H9 (cell line): ENCODE data around the gene CABP7. TPM values are rescaled to one million over a fixed set of nuclear protein-coding genes. Genes with fewer than 3 reads are reported as not detected.

Experiments used
- DNase-seq: peaks from one replicate; pipeline ENCODE4 v3.0.0-alpha.2; 2017
- H2AFZ ChIP-seq: one replicate; pipeline ENCODE4 v1.6.1; 2013; ENCODE audit warnings: mild to moderate bottlenecking, low read length, control low read depth, moderate library complexity
- H2AK5ac ChIP-seq: 2 replicates; pipeline ENCODE4 v1.6.1; 2013; ENCODE audit warnings: low read length, control low read depth, mixed read lengths; ENCODE audit not compliant: insufficient read length
- H2BK120ac ChIP-seq: one replicate; pipeline ENCODE4 v1.6.1; 2013; ENCODE audit warnings: low read depth, mild to moderate bottlenecking, low read length, control low read depth, inconsistent platforms; ENCODE audit not compliant: poor library complexity, severe bottlenecking
- H2BK12ac ChIP-seq: 2 replicates; pipeline ENCODE4 v1.6.1; 2013; ENCODE audit warnings: low read length, control low read depth, mixed read lengths, low read depth; ENCODE audit not compliant: insufficient read length
- H2BK15ac ChIP-seq: 2 replicates; pipeline ENCODE4 v1.6.1; 2013; ENCODE audit warnings: low read depth, low read length, control low read depth
- H2BK20ac ChIP-seq: one replicate; pipeline ENCODE4 v1.6.1; 2013; ENCODE audit warnings: low read depth, mild to moderate bottlenecking, low read length, control low read depth, inconsistent platforms; ENCODE audit not compliant: poor library complexity, severe bottlenecking
- H2BK5ac ChIP-seq: 2 replicates; pipeline ENCODE4 v1.6.1; 2013; ENCODE audit warnings: low read length, control low read depth, mixed read lengths; ENCODE audit not compliant: insufficient read length
- H3K14ac ChIP-seq: 2 replicates; pipeline ENCODE4 v1.6.1; 2013; ENCODE audit warnings: low read length, control low read depth; ENCODE audit not compliant: insufficient read depth
- H3K18ac ChIP-seq: 2 replicates; pipeline ENCODE4 v1.6.1; 2013; ENCODE audit warnings: low read depth, mild to moderate bottlenecking, mixed read lengths, low read length, control low read depth; ENCODE audit not compliant: insufficient read length
- H3K23ac ChIP-seq: 2 replicates; pipeline ENCODE4 v1.6.1; 2013; ENCODE audit warnings: low read length, control low read depth, mixed read lengths, low read depth; ENCODE audit not compliant: insufficient read length
- H3K23me2 ChIP-seq: 2 replicates; pipeline ENCODE4 v1.6.1; 2013; ENCODE audit warnings: low read depth, mild to moderate bottlenecking, mixed read lengths, low read length, control low read depth; ENCODE audit not compliant: insufficient read length, poor library complexity, severe bottlenecking
- H3K27ac ChIP-seq: 2 replicates; pipeline ENCODE4 v1.5.1; 2013; ENCODE audit warnings: low read length, control low read depth, mixed read lengths, low read depth; ENCODE audit not compliant: insufficient read length
- H3K27me3 ChIP-seq: 2 replicates; pipeline ENCODE4 v1.6.1; 2013; ENCODE audit warnings: low read length, control low read depth, inconsistent platforms; ENCODE audit not compliant: insufficient read depth
- H3K4ac ChIP-seq: 2 replicates; pipeline ENCODE4 v1.6.1; 2013; ENCODE audit warnings: low read depth, mild to moderate bottlenecking, control low read depth, inconsistent platforms, low read length, moderate library complexity
- H3K4me1 ChIP-seq: 2 replicates; pipeline ENCODE4 v1.6.1; 2013; ENCODE audit warnings: low read length, control low read depth, inconsistent platforms; ENCODE audit not compliant: insufficient read depth
- H3K4me2 ChIP-seq: 2 replicates; pipeline ENCODE4 v1.6.1; 2013; ENCODE audit warnings: low read length, control low read depth, mixed read lengths; ENCODE audit not compliant: insufficient read length, insufficient read depth
- H3K56ac ChIP-seq: 2 replicates; pipeline ENCODE4 v1.6.1; 2013; ENCODE audit warnings: low read depth, mild to moderate bottlenecking, mixed read lengths, low read length, control low read depth; ENCODE audit not compliant: insufficient read length
- H3K79me1 ChIP-seq: 2 replicates; pipeline ENCODE4 v1.6.1; 2013; ENCODE audit warnings: low read depth, mild to moderate bottlenecking, moderate library complexity, low read length, control low read depth, inconsistent platforms; ENCODE audit not compliant: insufficient read depth, poor library complexity, severe bottlenecking
- H3K79me2 ChIP-seq: 2 replicates; pipeline ENCODE4 v1.6.1; 2013; ENCODE audit warnings: low read length, control low read depth, inconsistent platforms; ENCODE audit not compliant: insufficient read depth
- H3K9ac ChIP-seq: 2 replicates; pipeline ENCODE4 v1.6.1; 2013; ENCODE audit warnings: low read length, control low read depth, mixed read lengths; ENCODE audit not compliant: insufficient read length; ENCODE audit errors: extremely low read depth
- H3K9me3 ChIP-seq: one replicate; pipeline ENCODE4 v1.6.1; 2013; ENCODE audit warnings: low read depth, low read length, inconsistent platforms; ENCODE audit not compliant: control insufficient read depth
- H3T11ph ChIP-seq: one replicate; pipeline ENCODE4 v1.6.1; 2013; ENCODE audit warnings: mild to moderate bottlenecking, low read length, control low read depth, inconsistent platforms
- H4K20me1 ChIP-seq: one replicate; pipeline ENCODE4 v1.6.1; 2013; ENCODE audit not compliant: control insufficient read depth, insufficient read length, insufficient read depth
- H4K5ac ChIP-seq: 2 replicates; pipeline ENCODE4 v1.6.1; 2013; ENCODE audit warnings: low read depth, mild to moderate bottlenecking, mixed read lengths, low read length, control low read depth; ENCODE audit not compliant: insufficient read length
- H4K8ac ChIP-seq: replicated peaks from 2 replicates; pipeline ENCODE4 v1.6.1; 2013; ENCODE audit warnings: low read length, control low read depth, mixed read lengths, low read depth; ENCODE audit not compliant: insufficient read length
- H4K91ac ChIP-seq: 2 replicates; pipeline ENCODE4 v1.6.1; 2013; ENCODE audit warnings: low read depth, mild to moderate bottlenecking, moderate library complexity, mixed read lengths, low read length, control low read depth; ENCODE audit not compliant: insufficient read length
- H3K27ac Mint-ChIP-seq, 3 experiments: 2 replicates in 2 of 3; 3 replicates in 1 of 3; pipeline ENCODE4 v1.8.0; 2020 to 2021; ENCODE audit warnings: mixed read lengths in 3 of 3, mild to moderate bottlenecking in 1 of 3, moderate library complexity in 1 of 3
- H3K27me3 Mint-ChIP-seq: 2 replicates; pipeline ENCODE4 v1.8.0; 2021; ENCODE audit warnings: low read depth, mild to moderate bottlenecking, moderate library complexity, mixed read lengths
- H3K36me3 Mint-ChIP-seq, 3 experiments: 2 replicates in 2 of 3; 3 replicates in 1 of 3; pipeline ENCODE4 v1.8.0; 2020 to 2021; ENCODE audit warnings: low read depth in 3 of 3, mixed read lengths in 3 of 3; ENCODE audit not compliant: insufficient read depth in 1 of 3
- H3K4me1 Mint-ChIP-seq, 2 experiments: 2 replicates each; pipeline ENCODE4 v1.8.0; 2020; ENCODE audit warnings: mixed read lengths in 2 of 2
- H3K4me3 Mint-ChIP-seq, 2 experiments: 2 replicates in 1 of 2; 3 replicates in 1 of 2; pipeline ENCODE4 v1.8.0; 2020 to 2021; ENCODE audit warnings: mild to moderate bottlenecking in 2 of 2, mixed read lengths in 2 of 2, moderate library complexity in 1 of 2
- H3K9me3 Mint-ChIP-seq, 2 experiments: 2 replicates in 1 of 2; 3 replicates in 1 of 2; pipeline ENCODE4 v1.8.0; 2020; ENCODE audit warnings: mild to moderate bottlenecking in 2 of 2, mixed read lengths in 2 of 2, moderate library complexity in 1 of 2
- WGBS: extraction: QIAGEN DNeasy Blood & Tissue Kit; methylation state at CpG from one replicate; pipeline ENCODE4 v1.1.7; 2013; ENCODE audit warnings: missing lambda C conversion rate, low lambda C conversion rate, mixed read lengths; ENCODE audit not compliant: insufficient read length; ENCODE audit errors: extremely low coverage; 5-methylcytosine and 5-hydroxymethylcytosine counted together
- total RNA-seq: library from RNA; stranded (reverse); gene quantifications from 2 replicates; pipeline ENCODE4 v1.2.1, GENCODE V29; 2021
- TF ChIP-seq, protein P1 (sequence below): fragments of 200-600 bp; sonication (generic); conservative IDR thresholded peaks from 3 replicates; pipeline ENCODE4 v1.8.0; 2021; ENCODE audit warnings: antibody characterized with exemption, mild to moderate bottlenecking

CABP7 gene
- total RNA-seq, 1 experiment from 2014 or later: 0.83 TPM

- H4K5ac ChIP-seq: no peak overlapping the region
- H3K4me2 ChIP-seq: no peak overlapping the region
- no peak overlapping the region for H4K8ac ChIP-seq
- H2AFZ ChIP-seq: no peak overlapping the region
- no peaks in the 10 kb centered on the region for H3K4me1 ChIP-seq
- no peaks in the 10 kb centered on the region; a peak in 1 of 5 replicates for H3K9me3 Mint-ChIP-seq
- H4K20me1 ChIP-seq: peaks cover 2% of the 10 kb centered on the region
- no peak overlapping the region for H3K18ac ChIP-seq
- no peak overlapping the region for H2BK5ac ChIP-seq
- no peak overlapping the region for H3K27ac Mint-ChIP-seq
- no peak overlapping the region for H2BK15ac ChIP-seq
- H3K56ac ChIP-seq: no peak overlapping the region
- no peak overlapping the region for H2BK120ac ChIP-seq
- no peaks in the 10 kb centered on the region for H3K36me3 Mint-ChIP-seq
- H3T11ph ChIP-seq: no peak overlapping the region
- TF ChIP-seq, protein P1, sequence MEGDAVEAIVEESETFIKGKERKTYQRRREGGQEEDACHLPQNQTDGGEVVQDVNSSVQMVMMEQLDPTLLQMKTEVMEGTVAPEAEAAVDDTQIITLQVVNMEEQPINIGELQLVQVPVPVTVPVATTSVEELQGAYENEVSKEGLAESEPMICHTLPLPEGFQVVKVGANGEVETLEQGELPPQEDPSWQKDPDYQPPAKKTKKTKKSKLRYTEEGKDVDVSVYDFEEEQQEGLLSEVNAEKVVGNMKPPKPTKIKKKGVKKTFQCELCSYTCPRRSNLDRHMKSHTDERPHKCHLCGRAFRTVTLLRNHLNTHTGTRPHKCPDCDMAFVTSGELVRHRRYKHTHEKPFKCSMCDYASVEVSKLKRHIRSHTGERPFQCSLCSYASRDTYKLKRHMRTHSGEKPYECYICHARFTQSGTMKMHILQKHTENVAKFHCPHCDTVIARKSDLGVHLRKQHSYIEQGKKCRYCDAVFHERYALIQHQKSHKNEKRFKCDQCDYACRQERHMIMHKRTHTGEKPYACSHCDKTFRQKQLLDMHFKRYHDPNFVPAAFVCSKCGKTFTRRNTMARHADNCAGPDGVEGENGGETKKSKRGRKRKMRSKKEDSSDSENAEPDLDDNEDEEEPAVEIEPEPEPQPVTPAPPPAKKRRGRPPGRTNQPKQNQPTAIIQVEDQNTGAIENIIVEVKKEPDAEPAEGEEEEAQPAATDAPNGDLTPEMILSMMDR: no peak
- no peak overlapping the region for H3K27ac ChIP-seq
- no peaks in the 10 kb centered on the region for H3K9me3 ChIP-seq
- no peak overlapping the region for H2BK12ac ChIP-seq
- no peaks in the 10 kb centered on the region for H3K79me1 ChIP-seq
- H3K23ac ChIP-seq: no peak overlapping the region
- H3K9ac ChIP-seq: no peak overlapping the region
- no peak overlapping the region for H3K14ac ChIP-seq
- no peaks in the 10 kb centered on the region for H3K23me2 ChIP-seq
- H2BK20ac ChIP-seq: no peak overlapping the region
- no CpG with 5 or more reads among the region's 20 CpGs for WGBS
- no peak overlapping the region for H2AK5ac ChIP-seq
- no peaks in the 10 kb centered on the region for H3K27me3 ChIP-seq
- peaks cover 9 to 16% of the 10 kb centered on the region in 2 experiments; a peak in 3 of 4 replicates for H3K4me1 Mint-ChIP-seq
- no peak overlapping the region for H4K91ac ChIP-seq
- no peaks in the 10 kb centered on the region for H3K79me2 ChIP-seq
- H3K27me3 Mint-ChIP-seq: peaks cover 24% of the 10 kb centered on the region
- DNase-seq: no peak
- H3K4me3 Mint-ChIP-seq: no peak overlapping the region
- no peak overlapping the region for H3K4ac ChIP-seq
These were observed 9.4 kb downstream of the CABP7 start for GRCh38 chr22:29729161-29729560.
